Astrocyte (in vitro differentiated cells and primary cell): ENCODE data around the gene AFF4. TPM values are rescaled to one million over a fixed set of nuclear protein-coding genes. Genes with fewer than 3 reads are reported as not detected.
A peak's percentile ranks its signal among the peaks of the same experiment; 100 is the strongest.

Experiments used
- DNase-seq: peaks from one replicate; pipeline ENCODE4 v3.0.0-alpha.2; 2010; ENCODE audit warnings: low read depth
- FAIRE-seq: peaks from 2 replicates; lab custom pipeline; 2011; peaks lifted over from hg19 to GRCh38; lab: Jason Lieb, UNC
- H2AFZ ChIP-seq: 2 replicates; pipeline ENCODE4 v1.6.0; 2012; ENCODE audit warnings: low read depth, low read length, inconsistent platforms
- H3K27ac ChIP-seq: 2 replicates; pipeline ENCODE4 v1.5.1; 2011; ENCODE audit warnings: low read depth, low read length, inconsistent platforms
- H3K27me3 ChIP-seq: 2 replicates; pipeline ENCODE4 v1.6.0; 2011; ENCODE audit warnings: low read length, inconsistent platforms; ENCODE audit not compliant: insufficient read depth
- H3K36me3 ChIP-seq: 2 replicates; pipeline ENCODE4 v1.5.1; 2011; ENCODE audit warnings: low read length, inconsistent platforms; ENCODE audit not compliant: insufficient read depth
- H3K4me1 ChIP-seq: 2 replicates; pipeline ENCODE4 v1.5.1; 2011; ENCODE audit warnings: low read length, inconsistent platforms; ENCODE audit not compliant: insufficient read depth
- H3K4me2 ChIP-seq: 2 replicates; pipeline ENCODE4 v1.6.0; 2012; ENCODE audit warnings: low read length, inconsistent platforms
- H3K4me3 ChIP-seq: 2 replicates; pipeline ENCODE4 v1.5.1; 2011; ENCODE audit warnings: low read depth, mild to moderate bottlenecking, low read length, inconsistent platforms; ENCODE audit not compliant: insufficient read depth
- H3K79me2 ChIP-seq: 2 replicates; pipeline ENCODE4 v1.6.0; 2012; ENCODE audit warnings: mild to moderate bottlenecking, low read length, inconsistent platforms; ENCODE audit not compliant: insufficient read depth
- H3K9ac ChIP-seq: 2 replicates; pipeline ENCODE4 v1.6.0; 2012; ENCODE audit warnings: mild to moderate bottlenecking, low read length, inconsistent platforms
- H3K9me3 ChIP-seq: 2 replicates; pipeline ENCODE4 v1.5.1; 2012; ENCODE audit warnings: low read depth, mild to moderate bottlenecking, low read length, inconsistent platforms; ENCODE audit not compliant: insufficient read depth
- H4K20me1 ChIP-seq: 2 replicates; pipeline ENCODE4 v1.6.0; 2012; ENCODE audit warnings: low read length, inconsistent platforms; ENCODE audit not compliant: insufficient read depth
- H3K27ac Mint-ChIP-seq: one replicate; pipeline ENCODE4 v1.8.0; 2021; ENCODE audit warnings: mild to moderate bottlenecking, mixed read lengths; ENCODE audit not compliant: unreplicated experiment
- H3K27me3 Mint-ChIP-seq: one replicate; pipeline ENCODE4 v1.8.0; 2021; ENCODE audit warnings: low read depth, mixed read lengths; ENCODE audit not compliant: unreplicated experiment
- H3K36me3 Mint-ChIP-seq: one replicate; pipeline ENCODE4 v1.8.0; 2021; ENCODE audit warnings: low read depth, mixed read lengths; ENCODE audit not compliant: unreplicated experiment
- H3K4me1 Mint-ChIP-seq: one replicate; pipeline ENCODE4 v1.8.0; 2021; ENCODE audit warnings: low read depth, mixed read lengths; ENCODE audit not compliant: unreplicated experiment
- H3K4me3 Mint-ChIP-seq: one replicate; pipeline ENCODE4 v1.8.0; 2021; ENCODE audit warnings: mild to moderate bottlenecking, moderate library complexity, mixed read lengths; ENCODE audit not compliant: unreplicated experiment
- H3K9me3 Mint-ChIP-seq: one replicate; pipeline ENCODE4 v1.8.0; 2021; ENCODE audit warnings: mild to moderate bottlenecking, mixed read lengths; ENCODE audit not compliant: unreplicated experiment
- EZH2 ChIP-seq: IDR thresholded peaks from 2 replicates; pipeline ENCODE4 v1.6.1; 2012; ENCODE audit warnings: mild to moderate bottlenecking, low read length, inconsistent platforms; ENCODE audit not compliant: insufficient read depth
- total RNA-seq: library from RNA; stranded (reverse); gene quantifications from 2 replicates; pipeline ENCODE4 v1.2.1, GENCODE V29; 2021
- TF ChIP-seq, protein P1 (sequence below): IDR thresholded peaks from 2 replicates; pipeline ENCODE4 v1.5.1; 2011; ENCODE audit warnings: low read depth, mild to moderate bottlenecking, inconsistent platforms, low read length, moderate library complexity; ENCODE audit not compliant: insufficient read depth

AFF4 gene
- total RNA-seq, 1 donor from 2014 or later: 163 TPM

GRCh38 chr5:132834057-132834456 lies 129.4 kb downstream of the AFF4 start:
- Mint-ChIP-seq H3K27me3 (peaks cover 17% of the 10 kb centered on the region), H3K4me3 (no peak overlapping the region), H3K27ac (no peak overlapping the region), H3K36me3 (peaks cover 2% of the 10 kb centered on the region), H3K4me1 (no peaks in the 10 kb centered on the region), H3K9me3 (no peaks in the 10 kb centered on the region)
- Histone ChIP-seq H3K27ac (no peak overlapping the region), H3K4me2 (no peak overlapping the region), H3K36me3 (no peaks in the 10 kb centered on the region), H3K4me3 (no peak overlapping the region), H3K79me2 (no peaks in the 10 kb centered on the region), H2AFZ (no peak overlapping the region), H3K4me1 (no peaks in the 10 kb centered on the region), H3K9me3 (no peaks in the 10 kb centered on the region), H4K20me1 (peaks cover 2% of the 10 kb centered on the region), H3K9ac (no peak overlapping the region), H3K27me3 (no peaks in the 10 kb centered on the region)
- DNase-seq (no peak), FAIRE-seq (no peak)
- no peak for TF ChIP-seq EZH2
- TF ChIP-seq, protein P1, sequence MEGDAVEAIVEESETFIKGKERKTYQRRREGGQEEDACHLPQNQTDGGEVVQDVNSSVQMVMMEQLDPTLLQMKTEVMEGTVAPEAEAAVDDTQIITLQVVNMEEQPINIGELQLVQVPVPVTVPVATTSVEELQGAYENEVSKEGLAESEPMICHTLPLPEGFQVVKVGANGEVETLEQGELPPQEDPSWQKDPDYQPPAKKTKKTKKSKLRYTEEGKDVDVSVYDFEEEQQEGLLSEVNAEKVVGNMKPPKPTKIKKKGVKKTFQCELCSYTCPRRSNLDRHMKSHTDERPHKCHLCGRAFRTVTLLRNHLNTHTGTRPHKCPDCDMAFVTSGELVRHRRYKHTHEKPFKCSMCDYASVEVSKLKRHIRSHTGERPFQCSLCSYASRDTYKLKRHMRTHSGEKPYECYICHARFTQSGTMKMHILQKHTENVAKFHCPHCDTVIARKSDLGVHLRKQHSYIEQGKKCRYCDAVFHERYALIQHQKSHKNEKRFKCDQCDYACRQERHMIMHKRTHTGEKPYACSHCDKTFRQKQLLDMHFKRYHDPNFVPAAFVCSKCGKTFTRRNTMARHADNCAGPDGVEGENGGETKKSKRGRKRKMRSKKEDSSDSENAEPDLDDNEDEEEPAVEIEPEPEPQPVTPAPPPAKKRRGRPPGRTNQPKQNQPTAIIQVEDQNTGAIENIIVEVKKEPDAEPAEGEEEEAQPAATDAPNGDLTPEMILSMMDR: no peak

GRCh38 chr5:132832612-132833011 lies 130.8 kb downstream of the AFF4 start:
- Histone ChIP-seq H3K9me3 (no peaks in the 10 kb centered on the region), H2AFZ (no peak overlapping the region), H3K4me2 (no peak overlapping the region), H3K9ac (no peak overlapping the region), H4K20me1 (peaks cover 10% of the 10 kb centered on the region), H3K4me3 (no peak overlapping the region), H3K27ac (no peak overlapping the region), H3K27me3 (no peaks in the 10 kb centered on the region), H3K79me2 (no peaks in the 10 kb centered on the region), H3K4me1 (no peaks in the 10 kb centered on the region), H3K36me3 (no peaks in the 10 kb centered on the region)
- H3K9me3 Mint-ChIP-seq: no peaks in the 10 kb centered on the region
- H3K4me3 Mint-ChIP-seq: no peak overlapping the region
- no peak for FAIRE-seq
- TF ChIP-seq, protein P1: no peak
- no peak for TF ChIP-seq EZH2
- H3K27me3 Mint-ChIP-seq: peaks cover 29% of the 10 kb centered on the region
- H3K27ac Mint-ChIP-seq: no peak overlapping the region
- no peak for DNase-seq
- no peaks in the 10 kb centered on the region for H3K4me1 Mint-ChIP-seq
- peaks cover 4% of the 10 kb centered on the region for H3K36me3 Mint-ChIP-seq

- H3K4me3 ChIP-seq: no peak overlapping the region
- H3K79me2 ChIP-seq: no peaks in the 10 kb centered on the region
- no peak overlapping the region for H3K27ac ChIP-seq
- peaks cover 12% of the 10 kb centered on the region for H4K20me1 ChIP-seq
- Mint-ChIP-seq H3K27ac (peak overlapping the region; percentile 47), H3K4me1 (no peaks in the 10 kb centered on the region), H3K9me3 (no peaks in the 10 kb centered on the region), H3K27me3 (peaks cover 43% of the 10 kb centered on the region), H3K36me3 (peaks cover 9% of the 10 kb centered on the region), H3K4me3 (peak overlapping the region; percentile 76)
- FAIRE-seq (no peak), DNase-seq (no peak)
- H3K9ac ChIP-seq: peak overlapping the region; percentile 79
- no peaks in the 10 kb centered on the region for H3K36me3 ChIP-seq
- TF ChIP-seq, protein P1: no peak
- no peak for TF ChIP-seq EZH2
- no peaks in the 10 kb centered on the region for H3K4me1 ChIP-seq
- no peaks in the 10 kb centered on the region for H3K27me3 ChIP-seq
- peak overlapping the region; percentile 82 for H3K4me2 ChIP-seq
- no peaks in the 10 kb centered on the region for H3K9me3 ChIP-seq
- H2AFZ ChIP-seq: peak overlapping the region; percentile 92
Measured at GRCh38 chr5:132831095-132831860, 132.2 kb downstream of the AFF4 start.
